ENCODE results near the gene PHF5A. TPM values are rescaled to one million over a fixed set of nuclear protein-coding genes. Genes with fewer than 3 reads are reported as not detected.

PHF5A gene
- total and polyA plus RNA-seq, 2 donors (not counting 1 experiment from before 2014, with no cell fraction given), result 29.4 to 31.6 TPM

- Histone ChIP-seq H3K9me3 (ENCODE audit: control extremely low read depth in 1 of 3, control insufficient read depth in 2 of 3, insufficient read depth in 1 of 3, low read length in 2 of 3) (no peaks in the 10 kb centered on the region), H3K27me3 (replicated peaks in 1 of 4; ENCODE audit: control extremely low read depth in 1 of 4, control insufficient read depth in 3 of 4, insufficient read depth in 4 of 4, low read length in 3 of 4) (no peaks in the 10 kb centered on the region), H3K4me3 (ENCODE audit: control extremely low read depth in 1 of 5, extremely low read depth in 1 of 5, insufficient read depth in 1 of 5, low read depth in 2 of 5, low read length in 4 of 5) (peak overlapping the region; percentile 91 to 99 (median 97)), H3K79me2 (ENCODE audit: control insufficient read depth, insufficient read depth, low read length) (peaks cover 70% of the 10 kb centered on the region), H3K36me3 (replicated peaks in 1 of 2; ENCODE audit: control extremely low read depth in 1 of 2, control insufficient read depth in 1 of 2, extremely low read depth in 1 of 2, insufficient read depth in 2 of 2, low read length in 1 of 2) (no peaks in the 10 kb centered on the region), H3K4me1 (ENCODE audit: control insufficient read depth in 2 of 2, insufficient read depth in 2 of 2, low read length in 2 of 2) (peaks cover 8 to 26% of the 10 kb centered on the region in 2 donors), H3K9ac (ENCODE audit: low read length) (peak overlapping the region; percentile 85), H4K20me1 (ENCODE audit: control insufficient read depth, insufficient read depth, low read length, poor library complexity, severe bottlenecking) (peaks cover 48% of the 10 kb centered on the region), H2AFZ (ENCODE audit: insufficient read depth, low read depth, low read length, poor library complexity, severe bottlenecking) (peak overlapping the region; percentile 68), H3K4me2 (replicated peaks; ENCODE audit: low read depth, low read length, poor library complexity, severe bottlenecking) (peak overlapping the region; percentile 92), H3K27ac (ENCODE audit: low read length in 2 of 2) (peak overlapping the region; percentile 50 to 98)
- Mint-ChIP-seq H3K9me3 (ENCODE audit: insufficient read depth) (no peaks in the 10 kb centered on the region), H3K4me3 (peak overlapping the region; percentile 99), H3K27ac (peak overlapping the region; percentile 94), H3K4me1 (peaks cover 37% of the 10 kb centered on the region), H3K27me3 (no peaks in the 10 kb centered on the region)
- intact Hi-C loops (cut with micrococcal nuclease), result loop anchor here (1.0 to 10.0 kb wide), 4 partner anchors 40 to 590 kb away; partner anchors contain the start of genes DESI1, RANGAP1, ST13 and XPNPEP3
- ChIA-PET POLR2A (interaction anchor here (0.6 to 6.9 kb wide), 7 partner anchors 13 to 63 kb away, joined by 3 to 88 read pairs (median 36); partner anchors contain the start of genes ACO2, PHF5A and TEF), CTCF (interaction anchor here (1.0 to 6.3 kb wide), 6 partner anchors 24 to 82 kb away, joined by 3 to 41 read pairs (median 6); partner anchors contain the start of genes ACO2 and PHF5A)
- DNase-seq (peak; percentile 89), ATAC-seq (ENCODE audit: low read depth) (peak; percentile 42)
- WGBS (ENCODE audit: insufficient coverage), result 0% methylated on average over 30 of the region's 35 CpGs
- no peak for TF ChIP-seq EZH2 (IDR thresholded peaks at IDR 0.05; ENCODE audit: borderline replicate concordance, insufficient read depth, low read depth, low read length, poor library complexity, severe bottlenecking)
- no peak for TF ChIP-seq CTCF (IDR thresholded peaks at IDR 0.05)
These were observed 23.9 kb downstream of the PHF5A start for GRCh38 chr22:41444360-41445128.
